ENCODE results near the gene ZNF778. TPM values are rescaled to one million over a fixed set of nuclear protein-coding genes. Genes with fewer than 3 reads are reported as not detected.
A peak's percentile ranks its signal among the peaks of the same experiment; 100 is the strongest.
"Not testable (repeated sequence)": the region's sequence is repeated elsewhere in the genome, so short reads cannot be mapped to it uniquely, and the experiment has no call there.

The ZNF778 gene
- total RNA-seq, 1 donor from 2014 or later = 8.1 TPM

GRCh38 chr16:89178453-89179147 lies 38.9 kb upstream of the ZNF778 start:
- ATAC-seq (no peak), DNase-seq (no peak)
- intact Hi-C loops (cut with micrococcal nuclease) = no loop called here

- DNase-seq (no peak), ATAC-seq (no peak)
- intact Hi-C loops (cut with micrococcal nuclease) = no loop called here
These were observed 38.4 kb upstream of the ZNF778 start for GRCh38 chr16:89179148-89179484.

GRCh38 chr16:89179656-89180315 lies 37.7 kb upstream of the ZNF778 start:
- intact Hi-C loops (cut with micrococcal nuclease) = no loop called here
- ATAC-seq = no peak
- no peak for DNase-seq

GRCh38 chr16:89183463-89183862 lies 34.0 kb upstream of the ZNF778 start:
- ATAC-seq (no peak), DNase-seq (no peak)
- intact Hi-C loops (cut with micrococcal nuclease) = no loop called here

- intact Hi-C loops (cut with micrococcal nuclease) = no loop called here
- no peak for ATAC-seq
- no peak for DNase-seq
These were observed 33.4 kb upstream of the ZNF778 start for GRCh38 chr16:89183975-89184676.

GRCh38 chr16:89184677-89184932 lies 32.9 kb upstream of the ZNF778 start:
- DNase-seq (no peak), ATAC-seq (no peak)
- intact Hi-C loops (cut with micrococcal nuclease) = no loop called here

- ATAC-seq = no peak
- no peak for DNase-seq
- intact Hi-C loops (cut with micrococcal nuclease) = no loop called here
These were observed 32.3 kb upstream of the ZNF778 start for GRCh38 chr16:89184933-89185794.

GRCh38 chr16:89185887-89186592 lies 31.5 kb upstream of the ZNF778 start:
- ATAC-seq; intact Hi-C loops (cut with micrococcal nuclease); DNase-seq: not testable (repeated sequence)

GRCh38 chr16:89186593-89187031 lies 30.9 kb upstream of the ZNF778 start:
- peak; percentile 3 for DNase-seq
- intact Hi-C loops (cut with micrococcal nuclease); ATAC-seq: not testable (repeated sequence)

GRCh38 chr16:89187032-89187769 lies 30.3 kb upstream of the ZNF778 start:
- DNase-seq (peak; percentile 24), ATAC-seq (no peak)
- intact Hi-C loops (cut with micrococcal nuclease) = no loop called here

GRCh38 chr16:89187770-89188392 lies 29.6 kb upstream of the ZNF778 start:
- DNase-seq (no peak), ATAC-seq (no peak)
- intact Hi-C loops (cut with micrococcal nuclease) = no loop called here

- DNase-seq = peak; percentile 9
- ATAC-seq; intact Hi-C loops (cut with micrococcal nuclease): not testable (repeated sequence)
These were observed 28.8 kb upstream of the ZNF778 start for GRCh38 chr16:89188471-89189357.

- intact Hi-C loops (cut with micrococcal nuclease) = no loop called here
- no peak for DNase-seq
- ATAC-seq = no peak
These were observed 28.0 kb upstream of the ZNF778 start for GRCh38 chr16:89189358-89190025.

- intact Hi-C loops (cut with micrococcal nuclease) = no loop called here
- DNase-seq = no peak
- ATAC-seq = no peak
These were observed 27.1 kb upstream of the ZNF778 start for GRCh38 chr16:89190150-89190958.

GRCh38 chr16:89191033-89191900 lies 26.2 kb upstream of the ZNF778 start:
- DNase-seq (no peak), ATAC-seq (no peak)
- intact Hi-C loops (cut with micrococcal nuclease) = no loop called here

All from left ventricle myocardium superior (tissue), 1 donor.